H1 (cell line): ENCODE data around the gene L3MBTL1. TPM values are rescaled to one million over a fixed set of nuclear protein-coding genes. Genes with fewer than 3 reads are reported as not detected.

Experiments used
- CTCF ChIA-PET: fragments of 300-600 bp; sonication (Branson Sonifier 250); formaldehyde crosslinking; loops from one replicate; lab custom pipeline; 2021; ENCODE audit not compliant: partially characterized antibody; lab: Charles Lee
- POLR2A ChIA-PET: fragments of 300-600 bp; sonication (Branson Sonifier 250); formaldehyde crosslinking; loops from one replicate; lab custom pipeline; 2021; ENCODE audit warnings: inconsistent platforms; ENCODE audit not compliant: partially characterized antibody; lab: Charles Lee
- DNase-seq, 2 experiments: peaks; one replicate each; pipeline versions ENCODE4 v3.0.0 to v3.0.0-alpha.2; 2010 to 2022; ENCODE audit warnings: low spot score in 2 of 2, low read depth in 1 of 2, mixed read lengths in 1 of 2
- FAIRE-seq: peaks from 2 replicates; lab custom pipeline; 2011; peaks lifted over from hg19 to GRCh38; lab: Jason Lieb, UNC
- H2AFZ ChIP-seq: 2 replicates; pipeline ENCODE4 v1.8.1; 2012; ENCODE audit warnings: low read length, inconsistent platforms
- H2AK5ac ChIP-seq: 2 replicates; pipeline ENCODE4 v1.6.1; 2013; ENCODE audit warnings: low read depth, low read length
- H2BK120ac ChIP-seq: replicated peaks from 2 replicates; pipeline ENCODE3; 2013; ENCODE audit warnings: low read depth, low read length, inconsistent platforms
- H2BK12ac ChIP-seq: 2 replicates; pipeline ENCODE4 v1.6.1; 2013; ENCODE audit warnings: low read depth, low read length
- H2BK15ac ChIP-seq: 2 replicates; pipeline ENCODE4 v1.6.1; 2013; ENCODE audit warnings: low read length
- H2BK20ac ChIP-seq: 2 replicates; pipeline ENCODE4 v1.6.1; 2013; ENCODE audit warnings: low read length
- H2BK5ac ChIP-seq: 2 replicates; pipeline ENCODE4 v1.6.1; 2013; ENCODE audit warnings: low read depth, low read length
- H3K14ac ChIP-seq: 2 replicates; pipeline ENCODE4 v1.6.1; 2013; ENCODE audit warnings: inconsistent platforms; ENCODE audit not compliant: insufficient read length
- H3K18ac ChIP-seq: 2 replicates; pipeline ENCODE4 v1.6.1; 2013; ENCODE audit warnings: low read length; ENCODE audit errors: extremely low read depth
- H3K23ac ChIP-seq: 2 replicates; pipeline ENCODE4 v1.6.1; 2013; ENCODE audit warnings: inconsistent platforms; ENCODE audit not compliant: insufficient read length
- H3K23me2 ChIP-seq: 2 replicates; pipeline ENCODE4 v1.6.1; 2013; ENCODE audit warnings: low read depth, low read length
- H3K27ac ChIP-seq: 2 replicates; pipeline ENCODE4 v1.6.1; 2011; ENCODE audit warnings: low read depth, low read length, inconsistent platforms
- H3K27me3 ChIP-seq, 4 experiments: replicated peaks in 1 of 4; 1 replicate in 1 of 4; 2 replicates in 3 of 4; pipeline versions ENCODE4 v1.6.1 to v1.8.1; 2011 to 2013; ENCODE audit warnings: low read length in 3 of 4, mild to moderate bottlenecking in 3 of 4, inconsistent platforms in 2 of 4, mixed read lengths in 2 of 4, moderate library complexity in 1 of 4; ENCODE audit not compliant: control insufficient read depth in 3 of 4, insufficient read depth in 3 of 4; ENCODE audit errors: extremely low read depth in 1 of 4
- H3K36me3 ChIP-seq, 4 experiments: 2 replicates each; pipeline versions ENCODE4 v1.6.1 to v1.8.1; 2011 to 2013; ENCODE audit warnings: mild to moderate bottlenecking in 4 of 4, low read length in 3 of 4, moderate library complexity in 2 of 4, control low read depth in 1 of 4, inconsistent platforms in 1 of 4; ENCODE audit not compliant: insufficient read depth in 4 of 4, control insufficient read depth in 2 of 4
- H3K4ac ChIP-seq: replicated peaks from 2 replicates; pipeline ENCODE3; 2013; ENCODE audit warnings: low read length, low read depth, mixed read lengths, inconsistent platforms; ENCODE audit not compliant: insufficient read length
- H3K4me1 ChIP-seq, 4 experiments: replicated peaks in 1 of 4; 1 replicate in 1 of 4; 2 replicates in 3 of 4; pipeline versions ENCODE4 v1.6.1 to v1.8.1; 2011 to 2013; ENCODE audit warnings: low read length in 3 of 4, inconsistent platforms in 2 of 4, mixed read lengths in 1 of 4; ENCODE audit not compliant: insufficient read depth in 4 of 4, control insufficient read depth in 3 of 4
- H3K4me2 ChIP-seq, 2 experiments: 2 replicates each; pipeline versions ENCODE4 v1.6.1 to v1.8.1; 2011 to 2013; ENCODE audit warnings: low read depth in 2 of 2, low read length in 2 of 2, control low read depth in 1 of 2, inconsistent platforms in 1 of 2, mild to moderate bottlenecking in 1 of 2; ENCODE audit not compliant: insufficient read depth in 1 of 2
- H3K4me3 ChIP-seq, 4 experiments: fragments of 200-600, 300-600 bp in 1 of 4; sonication (generic), shearing (Covaris generic), sonication (Bioruptor Twin) in 1 of 4; 2 replicates each; pipeline versions ENCODE4 v1.5.1 to v1.8.1; 2011 to 2016; ENCODE audit warnings: low read length in 4 of 4, low read depth in 3 of 4, control low read depth in 2 of 4, inconsistent platforms in 2 of 4, mild to moderate bottlenecking in 2 of 4, mixed read lengths in 1 of 4, moderate library complexity in 1 of 4; ENCODE audit not compliant: insufficient read depth in 2 of 4; ENCODE audit errors: extremely low read depth in 1 of 4
- H3K56ac ChIP-seq: replicated peaks from 2 replicates; pipeline ENCODE3; 2013; ENCODE audit warnings: low read depth, mild to moderate bottlenecking, mixed read lengths, low read length, inconsistent platforms; ENCODE audit not compliant: insufficient read length
- H3K79me1 ChIP-seq: 2 replicates; pipeline ENCODE4 v1.6.1; 2013; ENCODE audit warnings: low read depth, low read length, control low read depth
- H3K79me2 ChIP-seq, 2 experiments: 2 replicates each; pipeline versions ENCODE4 v1.6.1 to v1.8.1; 2012 to 2013; ENCODE audit warnings: low read length in 2 of 2, mild to moderate bottlenecking in 2 of 2, inconsistent platforms in 1 of 2; ENCODE audit not compliant: insufficient read depth in 2 of 2, control insufficient read depth in 1 of 2
- H3K9ac ChIP-seq, 4 experiments: replicated peaks in 1 of 4; 1 replicate in 1 of 4; 2 replicates in 3 of 4; pipeline versions ENCODE4 v1.6.1 to v1.8.1; 2011 to 2013; ENCODE audit warnings: low read depth in 3 of 4, low read length in 3 of 4, control low read depth in 2 of 4, mild to moderate bottlenecking in 2 of 4, moderate library complexity in 2 of 4, inconsistent platforms in 1 of 4; ENCODE audit errors: extremely low read depth in 1 of 4
- H3K9me3 ChIP-seq, 2 experiments: 2 replicates each; pipeline versions ENCODE4 v1.6.1 to v1.8.1; 2012 to 2013; ENCODE audit warnings: mild to moderate bottlenecking in 2 of 2, moderate library complexity in 2 of 2, control low read depth in 1 of 2, inconsistent platforms in 1 of 2, low read depth in 1 of 2, low read length in 1 of 2, mixed read lengths in 1 of 2; ENCODE audit not compliant: insufficient read depth in 2 of 2
- H4K20me1 ChIP-seq, 2 experiments: replicated peaks in 1 of 2; 2 replicates each; pipeline versions ENCODE3 to v1.8.1; 2011 to 2013; ENCODE audit warnings: inconsistent platforms in 2 of 2, low read length in 2 of 2, mild to moderate bottlenecking in 1 of 2; ENCODE audit not compliant: insufficient read depth in 2 of 2, control insufficient read depth in 1 of 2
- H4K5ac ChIP-seq: 2 replicates; pipeline ENCODE4 v1.6.1; 2013; ENCODE audit warnings: low read length, low read depth, mixed read lengths, inconsistent platforms; ENCODE audit not compliant: insufficient read length
- H4K8ac ChIP-seq: 2 replicates; pipeline ENCODE4 v1.8.0; 2013; ENCODE audit warnings: mild to moderate bottlenecking, moderate library complexity, low read length, inconsistent platforms; ENCODE audit not compliant: insufficient read depth; ENCODE audit errors: extremely low read depth
- H4K91ac ChIP-seq: replicated peaks from 2 replicates; pipeline ENCODE3; 2013; ENCODE audit warnings: low read length, mixed read lengths, inconsistent platforms; ENCODE audit not compliant: insufficient read length
- CREB1 ChIP-seq: IDR thresholded peaks from 2 replicates; pipeline ENCODE4 v1.6.1; 2012; ENCODE audit warnings: inconsistent platforms
- FOSL1 ChIP-seq: IDR thresholded peaks from 2 replicates; pipeline ENCODE4 v1.6.1; 2011; ENCODE audit warnings: mild to moderate bottlenecking, low read depth, low read length, moderate library complexity; ENCODE audit not compliant: insufficient read depth
- NANOG ChIP-seq: IDR thresholded peaks from 2 replicates; pipeline ENCODE4 v1.6.1; 2011; ENCODE audit warnings: low read length, low read depth, mild to moderate bottlenecking, inconsistent platforms; ENCODE audit not compliant: insufficient read depth, poor library complexity, severe bottlenecking
- NRF1 ChIP-seq: IDR thresholded peaks from 2 replicates; pipeline ENCODE4 v1.6.1; 2011; ENCODE audit warnings: mild to moderate bottlenecking, low read depth, low read length, improper control_type of control experiment
- RBBP5 ChIP-seq: IDR thresholded peaks from 2 replicates; pipeline ENCODE4 v1.7.1; 2012; ENCODE audit warnings: low read depth, mild to moderate bottlenecking, inconsistent platforms, low read length, moderate library complexity, borderline replicate concordance
- SP4 ChIP-seq: IDR thresholded peaks from 2 replicates; pipeline ENCODE4 v1.6.1; 2012; ENCODE audit warnings: low read length, inconsistent platforms
- TAF1 ChIP-seq: IDR thresholded peaks from 2 replicates; pipeline ENCODE4 v1.6.1; 2011; ENCODE audit warnings: mild to moderate bottlenecking, low read depth, low read length
- TCF12 ChIP-seq: IDR thresholded peaks from 2 replicates; pipeline ENCODE4 v1.6.1; 2011; ENCODE audit warnings: low read depth, mild to moderate bottlenecking, low read length
- YY1 ChIP-seq: IDR thresholded peaks from 2 replicates; pipeline ENCODE4 v1.6.1; 2011; ENCODE audit warnings: low read depth, mild to moderate bottlenecking, low read length
- WGBS, 2 experiments: shearing (Covaris generic) in 1 of 2; methylation state at CpG; one replicate each; pipeline versions ENCODE4 v1.1.6 to v1.1.7; 2013 to 2015; ENCODE audit warnings: low lambda C conversion rate in 2 of 2, mixed read lengths in 2 of 2, inconsistent platforms in 1 of 2, low coverage in 1 of 2, missing lambda C conversion rate in 1 of 2; ENCODE audit not compliant: insufficient replicate concordance in 2 of 2, insufficient coverage in 1 of 2, insufficient read length in 1 of 2; ENCODE audit errors: extremely low coverage in 1 of 2, missing lambda C conversion rate in 1 of 2; 5-methylcytosine and 5-hydroxymethylcytosine counted together
- polyA plus RNA-seq, 7 experiments: library from polyadenylated mRNA; depleted of rRNA in 3 of 7; stranded (reverse) in 5 of 7; unstranded in 2 of 7; fragments of >200 nt in 5 of 7; fragments of 200-250 nt in 2 of 7; gene quantifications; 1 replicate in 5 of 7; 2 replicates in 1 of 7; 4 replicates in 1 of 7; pipeline versions ENCODE4 v1.2.1 to v1.2.3, GENCODE V29; 2011 to 2013; ENCODE audit warnings: missing spikeins in 2 of 7, mixed read lengths in 2 of 7
- total RNA-seq: library from RNA; stranded (reverse); fragmentation: NEBNext Ultra II Directional; extraction: Animal tissue kit (Norgen Biotek cat#: 25700); gene quantifications from 2 replicates; pipeline ENCODE4 v1.2.1, GENCODE V29; 2021

L3MBTL1 gene
- total and polyA plus RNA-seq, 2 of the 8 experiments (the other 6 are each of a cell fraction or from before 2014, with no cell fraction given), result 11.9 to 17.0 TPM

DNA sequence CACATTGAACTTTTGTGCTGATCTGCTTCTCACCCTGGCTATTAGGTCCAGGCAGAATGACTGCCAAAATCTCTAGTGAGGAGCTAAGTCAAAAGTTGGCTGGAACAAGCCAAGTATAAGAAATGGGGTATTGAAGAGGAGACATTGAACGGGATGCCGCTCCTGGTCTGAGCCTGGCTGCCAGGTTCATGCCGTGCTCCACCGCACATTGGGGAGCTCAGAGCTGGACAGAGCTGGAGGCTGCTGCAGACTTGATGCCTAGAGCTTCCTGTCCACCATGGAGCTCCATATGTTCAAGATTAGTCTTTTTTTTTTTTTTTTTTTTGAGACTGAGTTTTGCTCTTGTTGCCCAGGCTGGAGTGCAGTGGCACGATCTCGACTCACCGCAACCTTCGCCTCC, 79.1 kb downstream of the L3MBTL1 start:
- FAIRE-seq, result no peak
- TF ChIP-seq SP4, result no peak
- TF ChIP-seq FOSL1, result no peak
- TF ChIP-seq RBBP5, result no peak
- TF ChIP-seq TCF12, result no peak
- no peak for TF ChIP-seq TAF1
- no peak for TF ChIP-seq NANOG
- TF ChIP-seq NRF1, result no peak
- TF ChIP-seq YY1, result no peak
- no peak for TF ChIP-seq CREB1

More for the DNA sequence above, 79.1 kb downstream of the L3MBTL1 start:
- Histone ChIP-seq H2BK20ac (no peak overlapping the region), H3K4me3 (no peak overlapping the region), H3K9me3 (no peaks in the 10 kb centered on the region), H3K4me2 (no peak overlapping the region), H3K4ac (no peak overlapping the region), H4K5ac (no peak overlapping the region), H3K4me1 (peaks cover 0 to 8% (median 6%) of the 10 kb centered on the region in 4 experiments; a peak in 3 of 7 replicates), H3K36me3 (no peaks in the 10 kb centered on the region), H2AK5ac (no peak overlapping the region), H3K27ac (no peak overlapping the region), H3K23me2 (no peaks in the 10 kb centered on the region; the same call in 1 of the 2 replicates), H3K18ac (no peak overlapping the region), H3K56ac (no peak overlapping the region), H3K9ac (no peak overlapping the region), H4K91ac (no peak overlapping the region), H2AFZ (no peak overlapping the region), H2BK120ac (no peak overlapping the region), H3K14ac (no peak overlapping the region), H4K20me1 (no peaks in the 10 kb centered on the region), H3K79me2 (peaks cover 0 to 4% of the 10 kb centered on the region in 2 experiments; a peak in 2 of 4 replicates), H2BK5ac (no peak overlapping the region), H2BK15ac (no peak overlapping the region), H3K27me3 (no peaks in the 10 kb centered on the region), H4K8ac (no peak overlapping the region), H3K23ac (no peak overlapping the region), H2BK12ac (no peak overlapping the region), H3K79me1 (no peaks in the 10 kb centered on the region)
- CTCF ChIA-PET, result interaction anchor here (0.6 to 1.7 kb wide), 3 partner anchors 49 to 327 kb away, joined by 3 to 8 read pairs (median 3); no protein-coding TSS in a partner anchor
- DNase-seq, result no peak
- POLR2A ChIA-PET, result interaction anchor here (4.0 kb wide), 1 partner anchor 130 kb away, joined by 22 read pairs; the partner anchor contains the start of gene SRSF6
- 59% methylated on average over 5 of the region's 8 CpGs; no CpG with 5 or more reads in 1 of the 2 experiments for WGBS, 2 experiments
